Chondrocyte (in vitro differentiated cells): Measurements from ENCODE around the gene KDSR. TPM values are rescaled to one million over a fixed set of nuclear protein-coding genes. Genes with fewer than 3 reads are reported as not detected.

Source experiments
- DNase-seq: peaks from one replicate; pipeline ENCODE4 v3.0.0; 2021; ENCODE audit warnings: mixed read lengths, low spot score
- H3K27ac Mint-ChIP-seq: one replicate; pipeline ENCODE4 v1.8.0; 2021; ENCODE audit warnings: mild to moderate bottlenecking, moderate library complexity, mixed read lengths; ENCODE audit not compliant: unreplicated experiment
- H3K27me3 Mint-ChIP-seq: 2 replicates; pipeline ENCODE4 v1.8.0; 2021; ENCODE audit warnings: low read depth, mixed read lengths
- H3K36me3 Mint-ChIP-seq: 2 replicates; pipeline ENCODE4 v1.8.0; 2021; ENCODE audit warnings: low read depth, mixed read lengths
- H3K4me1 Mint-ChIP-seq: 2 replicates; pipeline ENCODE4 v1.8.0; 2021; ENCODE audit warnings: low read depth, mild to moderate bottlenecking, mixed read lengths
- H3K4me3 Mint-ChIP-seq: one replicate; pipeline ENCODE4 v1.8.0; 2021; ENCODE audit warnings: mild to moderate bottlenecking, moderate library complexity, mixed read lengths; ENCODE audit not compliant: unreplicated experiment
- H3K9me3 Mint-ChIP-seq: 2 replicates; pipeline ENCODE4 v1.8.0; 2021; ENCODE audit warnings: low read depth, mixed read lengths
- CTCF ChIP-seq: fragments of 200-600 bp; sonication (generic); IDR thresholded peaks from 2 replicates; pipeline ENCODE4 v1.5.0; 2021; ENCODE audit warnings: antibody characterized with exemption, mild to moderate bottlenecking, moderate library complexity
- total RNA-seq: library from RNA; stranded (reverse); gene quantifications from 3 replicates; pipeline ENCODE4 v1.2.1, GENCODE V29; 2021

The KDSR gene
- total RNA-seq, 1 donor from 2014 or later: 64.2 TPM

- DNase-seq: no peak
- no peak overlapping the region for H3K4me3 Mint-ChIP-seq
Observed at GRCh38 chr18:63286926-63287325, 80.1 kb downstream of the KDSR start.

GRCh38 chr18:63284827-63285733 lies 81.9 kb downstream of the KDSR start:
- Mint-ChIP-seq H3K36me3 (peaks cover 7% of the 10 kb centered on the region), H3K27ac (peak overlapping the region; percentile 42), H3K4me1 (peaks cover under 1% of the 10 kb centered on the region), H3K4me3 (no peak overlapping the region), H3K9me3 (no peaks in the 10 kb centered on the region), H3K27me3 (no peaks in the 10 kb centered on the region)
- DNase-seq: no peak
- no peak for TF ChIP-seq CTCF

More at GRCh38 chr18:63286926-63287325, 80.1 kb downstream of the KDSR start:
- H3K36me3 Mint-ChIP-seq: peaks cover 2% of the 10 kb centered on the region
- no peaks in the 10 kb centered on the region for H3K9me3 Mint-ChIP-seq
- H3K27ac Mint-ChIP-seq: no peak overlapping the region
- peaks cover 14% of the 10 kb centered on the region for H3K4me1 Mint-ChIP-seq
- TF ChIP-seq CTCF: no peak
- no peaks in the 10 kb centered on the region for H3K27me3 Mint-ChIP-seq

GRCh38 chr18:63284173-63284799 lies 82.7 kb downstream of the KDSR start:
- Mint-ChIP-seq H3K27ac (peak overlapping the region; percentile 42), H3K4me3 (no peak overlapping the region), H3K27me3 (no peaks in the 10 kb centered on the region), H3K36me3 (peaks cover 5% of the 10 kb centered on the region), H3K4me1 (no peaks in the 10 kb centered on the region), H3K9me3 (no peaks in the 10 kb centered on the region)
- no peak for DNase-seq
- TF ChIP-seq CTCF: no peak

GRCh38 chr18:63283305-63284094 lies 83.5 kb downstream of the KDSR start:
- Mint-ChIP-seq H3K4me3 (no peak overlapping the region), H3K9me3 (no peaks in the 10 kb centered on the region), H3K4me1 (no peaks in the 10 kb centered on the region), H3K27me3 (no peaks in the 10 kb centered on the region), H3K36me3 (peaks cover 5% of the 10 kb centered on the region), H3K27ac (no peak overlapping the region)
- no peak for DNase-seq
- no peak for TF ChIP-seq CTCF

- Mint-ChIP-seq H3K27me3 (no peaks in the 10 kb centered on the region), H3K9me3 (no peaks in the 10 kb centered on the region), H3K4me1 (no peaks in the 10 kb centered on the region), H3K4me3 (no peak overlapping the region), H3K27ac (no peak overlapping the region), H3K36me3 (peaks cover 6% of the 10 kb centered on the region)
- DNase-seq: no peak
- no peak for TF ChIP-seq CTCF
Observed at GRCh38 chr18:63282793-63283192, 84.2 kb downstream of the KDSR start.
